GM12872 (cell line): ENCODE measurements around the gene TRERF1.

Experiments
- CTCF ChIP-seq: IDR thresholded peaks from 3 replicates; pipeline ENCODE4 v1.5.1; 2011; ENCODE audit warnings: low read depth, mild to moderate bottlenecking, low read length, moderate library complexity; ENCODE audit not compliant: insufficient read depth

Gene TRERF1

GRCh38 chr6:42394881-42395620 lies 56.7 kb downstream of the TRERF1 start:
- TF ChIP-seq CTCF = no peak

GRCh38 chr6:42394151-42394550 lies 57.6 kb downstream of the TRERF1 start:
- no peak for TF ChIP-seq CTCF

GRCh38 chr6:42393339-42393738 lies 58.4 kb downstream of the TRERF1 start:
- no peak for TF ChIP-seq CTCF

- TF ChIP-seq CTCF = no peak
These were observed 58.9 kb downstream of the TRERF1 start for GRCh38 chr6:42392833-42393232.

GRCh38 chr6:42391441-42391840 lies 60.3 kb downstream of the TRERF1 start:
- TF ChIP-seq CTCF = no peak

- no peak for TF ChIP-seq CTCF
These were observed 61.3 kb downstream of the TRERF1 start for GRCh38 chr6:42390228-42390934.

GRCh38 chr6:42389736-42390135 lies 62.0 kb downstream of the TRERF1 start:
- TF ChIP-seq CTCF = no peak
